Measurements from ENCODE around the gene PPM1E. TPM values are rescaled to one million over a fixed set of nuclear protein-coding genes. Genes with fewer than 3 reads are reported as not detected.

PPM1E gene
- total RNA-seq, 2 experiments from 2014 or later: not detected

- Histone ChIP-seq H3K36me3 (ENCODE audit: insufficient read depth, low read length) (no peaks in the 10 kb centered on the region), H3K9me3 (ENCODE audit: control insufficient read depth in 1 of 2, insufficient read depth in 1 of 2, low read length in 2 of 2) (peaks cover 0 to 6% of the 10 kb centered on the region in 2 experiments), H3K27ac (ENCODE audit: low read depth in 1 of 2, low read length in 2 of 2) (no peak overlapping the region), H3K27me3 (ENCODE audit: control insufficient read depth in 1 of 2, insufficient read depth in 2 of 2, low read length in 2 of 2) (peaks cover under 1 to 7% of the 10 kb centered on the region in 2 experiments), H3K4me1 (ENCODE audit: insufficient read depth, low read length) (no peaks in the 10 kb centered on the region), H3K4me3 (ENCODE audit: low read length) (no peak overlapping the region)
- no peaks in the 10 kb centered on the region for H3K9me3 Mint-ChIP-seq
- CTCF ChIA-PET: no interaction called here
- DNase-seq (no peak), ATAC-seq (ENCODE audit: poor library complexity) (no peak)
- no peak overlapping the region for H3K27ac Mint-ChIP-seq
- peaks cover 49% of the 10 kb centered on the region for H3K27me3 Mint-ChIP-seq
- H3K4me3 Mint-ChIP-seq: no peak overlapping the region
- intact Hi-C loops (cut with DNase I, micrococcal nuclease): no loop called here
- POLR2A ChIA-PET: interaction anchor here (0.6 kb wide), 1 partner anchor 64 kb away, joined by 4 read pairs; no protein-coding TSS in a partner anchor
- no peaks in the 10 kb centered on the region for H3K4me1 Mint-ChIP-seq (ENCODE audit: low read depth)
- TF ChIP-seq CTCF (IDR thresholded peaks at IDR 0.05): no peak
- no peaks in the 10 kb centered on the region for H3K36me3 Mint-ChIP-seq (ENCODE audit: low read depth)
Measured at GRCh38 chr17:58889928-58890327, 134.3 kb downstream of the PPM1E start.

GRCh38 chr17:58899191-58899590 lies 143.5 kb downstream of the PPM1E start:
- CTCF ChIA-PET: no interaction called here
- POLR2A ChIA-PET: no interaction called here
- ATAC-seq (ENCODE audit: poor library complexity) (no peak), DNase-seq (no peak)
- Mint-ChIP-seq H3K36me3 (ENCODE audit: low read depth) (no peaks in the 10 kb centered on the region), H3K27me3 (peaks cover 14% of the 10 kb centered on the region), H3K4me3 (no peak overlapping the region), H3K9me3 (no peaks in the 10 kb centered on the region), H3K4me1 (ENCODE audit: low read depth) (no peaks in the 10 kb centered on the region), H3K27ac (no peak overlapping the region)
- TF ChIP-seq CTCF (IDR thresholded peaks at IDR 0.05): no peak
- H3K4me1 ChIP-seq (ENCODE audit: insufficient read depth, low read length): no peaks in the 10 kb centered on the region
- H3K9me3 ChIP-seq (ENCODE audit: control insufficient read depth in 1 of 2, insufficient read depth in 1 of 2, low read length in 2 of 2): peaks cover 0 to 4% of the 10 kb centered on the region in 2 experiments
- intact Hi-C loops (cut with DNase I, micrococcal nuclease): no loop called here
- H3K27me3 ChIP-seq (ENCODE audit: control insufficient read depth in 1 of 2, insufficient read depth in 2 of 2, low read length in 2 of 2): peaks cover 0 to 3% of the 10 kb centered on the region in 2 experiments
- H3K36me3 ChIP-seq (ENCODE audit: insufficient read depth, low read length): no peaks in the 10 kb centered on the region
- no peak overlapping the region for H3K4me3 ChIP-seq (ENCODE audit: low read length)
- no peak overlapping the region for H3K27ac ChIP-seq (ENCODE audit: low read depth in 1 of 2, low read length in 2 of 2)

GRCh38 chr17:58902322-58902721 lies 146.7 kb downstream of the PPM1E start:
- TF ChIP-seq CTCF (IDR thresholded peaks at IDR 0.05): no peak

More at GRCh38 chr17:58902322-58902721, 146.7 kb downstream of the PPM1E start:
- Mint-ChIP-seq H3K27ac (no peak overlapping the region), H3K9me3 (peaks cover 3% of the 10 kb centered on the region), H3K36me3 (ENCODE audit: low read depth) (no peaks in the 10 kb centered on the region), H3K27me3 (peaks cover 7% of the 10 kb centered on the region), H3K4me1 (ENCODE audit: low read depth) (no peaks in the 10 kb centered on the region), H3K4me3 (no peak overlapping the region)
- Histone ChIP-seq H3K36me3 (ENCODE audit: insufficient read depth, low read length) (no peaks in the 10 kb centered on the region), H3K4me3 (ENCODE audit: low read length) (no peak overlapping the region), H3K9me3 (ENCODE audit: control insufficient read depth in 1 of 2, insufficient read depth in 1 of 2, low read length in 2 of 2) (peaks cover 0 to 9% of the 10 kb centered on the region in 2 experiments), H3K27me3 (ENCODE audit: control insufficient read depth in 1 of 2, insufficient read depth in 2 of 2, low read length in 2 of 2) (peaks cover 0 to 5% of the 10 kb centered on the region in 2 experiments), H3K27ac (ENCODE audit: low read depth in 1 of 2, low read length in 2 of 2) (no peak overlapping the region), H3K4me1 (ENCODE audit: insufficient read depth, low read length) (no peaks in the 10 kb centered on the region)
- CTCF ChIA-PET: no interaction called here
- intact Hi-C loops (cut with DNase I, micrococcal nuclease): no loop called here
- DNase-seq: no peak
- POLR2A ChIA-PET: no interaction called here
- no peak for ATAC-seq (ENCODE audit: poor library complexity)

Measured in CD4-positive, alpha-beta T cell (primary cell).